NT2/D1 (cell line): ENCODE data around the gene RBMX.

Source experiments
- SUZ12 ChIP-seq: IDR thresholded peaks from 2 replicates; pipeline ENCODE4 v1.6.1; 2011; ENCODE audit not compliant: insufficient read length, insufficient read depth; ENCODE audit errors: extremely low read depth
- YY1 ChIP-seq: IDR thresholded peaks from 2 replicates; pipeline ENCODE4 v1.6.1; 2011; ENCODE audit not compliant: insufficient read length, insufficient read depth
- ZNF274 ChIP-seq: IDR thresholded peaks from 2 replicates; pipeline ENCODE4 v1.6.1; 2011; ENCODE audit warnings: mild to moderate bottlenecking, low read depth, low read length

DNA sequence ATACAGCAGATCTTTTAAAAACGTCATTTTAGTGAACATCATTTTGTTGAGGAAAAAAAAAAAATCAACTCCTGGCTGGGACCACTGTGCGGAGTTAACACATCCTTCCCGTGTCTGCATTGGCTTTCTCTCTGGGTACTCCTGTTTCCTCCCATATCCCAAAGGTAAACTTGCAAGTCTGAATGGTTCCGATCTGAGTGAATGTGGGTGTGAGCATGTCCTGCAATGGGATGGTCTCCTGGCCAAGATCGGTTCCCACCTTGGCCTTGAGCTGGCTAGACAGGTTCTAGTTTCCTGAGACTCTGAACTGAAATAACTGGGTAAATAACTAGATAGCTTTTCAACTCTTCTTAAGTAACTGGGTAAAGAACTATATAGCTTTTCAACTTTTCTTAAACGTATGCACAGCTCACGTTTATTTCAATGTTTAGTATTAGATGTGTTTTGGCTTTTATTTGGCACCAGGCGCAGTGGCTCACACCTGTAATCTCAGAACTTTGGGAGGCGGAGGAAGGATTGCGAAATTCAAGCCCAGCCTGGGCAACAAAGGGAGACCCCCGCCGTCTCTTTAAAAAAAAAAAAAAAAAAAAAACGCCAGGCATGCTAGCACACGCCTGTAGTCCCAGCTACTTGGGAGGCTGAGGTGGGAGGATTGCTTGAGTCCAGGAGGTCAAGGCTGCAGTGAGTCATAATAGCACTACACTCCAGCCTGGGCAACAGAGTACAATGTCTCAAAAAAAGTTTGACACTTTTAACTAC lies 14.0 kb downstream of the RBMX start:
- TF ChIP-seq YY1 = no peak
- TF ChIP-seq SUZ12 = no peak
- TF ChIP-seq ZNF274 = no peak
